ENCODE data around the gene OR2V2. TPM values are rescaled to one million over a fixed set of nuclear protein-coding genes. Genes with fewer than 3 reads are reported as not detected.

Gene OR2V2
- total and polyA plus RNA-seq, 4 donors: not detected

GRCh38 chr5:181105391-181106025 lies 41.9 kb upstream of the OR2V2 start:
- Histone ChIP-seq H3K27me3 (ENCODE audit: control insufficient read depth in 3 of 3, insufficient read depth in 3 of 3, low read length in 2 of 3) (peaks cover 4 to 43% (median 16%) of the 10 kb centered on the region in 3 donors), H3K4me3 (no peak overlapping the region), H3K9ac (ENCODE audit: insufficient read depth in 1 of 2, low read length in 2 of 2) (no peak overlapping the region), H3K36me3 (ENCODE audit: control insufficient read depth in 4 of 4, insufficient read depth in 4 of 4, low read length in 4 of 4) (no peaks in the 10 kb centered on the region), H3K4me1 (ENCODE audit: control insufficient read depth in 5 of 5, insufficient read depth in 5 of 5, low read length in 5 of 5) (peaks cover 0 to under 1% (median 0%) of the 10 kb centered on the region in 5 donors), H3K27ac (ENCODE audit: low read depth in 1 of 2, low read length in 1 of 2) (no peak overlapping the region), H3K9me3 (ENCODE audit: control insufficient read depth in 4 of 4, insufficient read depth in 3 of 4, low read length in 3 of 4) (peaks cover 0 to under 1% (median 0%) of the 10 kb centered on the region in 4 donors)
- TF ChIP-seq, protein P1, sequence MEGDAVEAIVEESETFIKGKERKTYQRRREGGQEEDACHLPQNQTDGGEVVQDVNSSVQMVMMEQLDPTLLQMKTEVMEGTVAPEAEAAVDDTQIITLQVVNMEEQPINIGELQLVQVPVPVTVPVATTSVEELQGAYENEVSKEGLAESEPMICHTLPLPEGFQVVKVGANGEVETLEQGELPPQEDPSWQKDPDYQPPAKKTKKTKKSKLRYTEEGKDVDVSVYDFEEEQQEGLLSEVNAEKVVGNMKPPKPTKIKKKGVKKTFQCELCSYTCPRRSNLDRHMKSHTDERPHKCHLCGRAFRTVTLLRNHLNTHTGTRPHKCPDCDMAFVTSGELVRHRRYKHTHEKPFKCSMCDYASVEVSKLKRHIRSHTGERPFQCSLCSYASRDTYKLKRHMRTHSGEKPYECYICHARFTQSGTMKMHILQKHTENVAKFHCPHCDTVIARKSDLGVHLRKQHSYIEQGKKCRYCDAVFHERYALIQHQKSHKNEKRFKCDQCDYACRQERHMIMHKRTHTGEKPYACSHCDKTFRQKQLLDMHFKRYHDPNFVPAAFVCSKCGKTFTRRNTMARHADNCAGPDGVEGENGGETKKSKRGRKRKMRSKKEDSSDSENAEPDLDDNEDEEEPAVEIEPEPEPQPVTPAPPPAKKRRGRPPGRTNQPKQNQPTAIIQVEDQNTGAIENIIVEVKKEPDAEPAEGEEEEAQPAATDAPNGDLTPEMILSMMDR (IDR thresholded peaks at IDR 0.05; ENCODE audit: control extremely low read depth, extremely low read depth): no peak
- DNase-seq: no peak
- 49 to 66% methylated on average over 7 of the region's 7 CpGs for WGBS, 2 donors
- no peak for ATAC-seq (ENCODE audit: insufficient read depth, low FRiP score)

DNA sequence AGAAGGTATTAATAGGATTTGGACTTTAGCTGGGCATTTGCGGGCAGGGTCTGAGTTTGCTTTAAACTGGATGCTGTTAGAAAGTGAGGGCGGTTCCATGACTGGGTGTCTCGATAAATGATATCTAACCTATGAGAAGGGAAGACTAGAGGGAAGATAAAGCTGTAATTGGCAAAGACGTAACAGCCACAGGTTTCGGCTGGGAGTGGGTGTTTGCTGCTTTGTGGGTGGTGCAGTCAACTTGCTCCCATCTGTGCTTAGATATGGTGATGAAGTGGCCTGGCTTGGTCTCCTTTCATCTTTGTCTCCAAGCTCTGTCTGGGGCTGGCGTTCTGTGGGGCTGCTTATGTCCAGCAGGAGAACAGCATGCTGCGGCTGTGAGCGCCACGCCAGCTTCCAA lies 39.7 kb upstream of the OR2V2 start:
- no peak for ATAC-seq (ENCODE audit: insufficient read depth, low FRiP score)
- Histone ChIP-seq H3K9me3 (ENCODE audit: control insufficient read depth in 4 of 4, insufficient read depth in 3 of 4, low read length in 3 of 4) (no peaks in the 10 kb centered on the region), H3K27me3 (ENCODE audit: control insufficient read depth in 3 of 3, insufficient read depth in 3 of 3, low read length in 2 of 3) (peaks cover 8 to 61% (median 16%) of the 10 kb centered on the region in 3 donors), H3K4me1 (ENCODE audit: control insufficient read depth in 5 of 5, insufficient read depth in 5 of 5, low read length in 5 of 5) (no peaks in the 10 kb centered on the region), H3K36me3 (ENCODE audit: control insufficient read depth in 4 of 4, insufficient read depth in 4 of 4, low read length in 4 of 4) (no peaks in the 10 kb centered on the region), H3K27ac (ENCODE audit: low read depth in 1 of 2, low read length in 1 of 2) (no peak overlapping the region), H3K4me3 (no peak overlapping the region), H3K9ac (ENCODE audit: insufficient read depth in 1 of 2, low read length in 2 of 2) (no peak overlapping the region)
- 77 to 86% methylated on average over 9 of the region's 9 CpGs for WGBS, 2 donors
- TF ChIP-seq, protein P1 (IDR thresholded peaks at IDR 0.05; ENCODE audit: control extremely low read depth, extremely low read depth): no peak
- DNase-seq: no peak

GRCh38 chr5:181108578-181109165 lies 38.7 kb upstream of the OR2V2 start:
- ATAC-seq (ENCODE audit: insufficient read depth, low FRiP score): no peak
- no peaks in the 10 kb centered on the region for H3K36me3 ChIP-seq (ENCODE audit: control insufficient read depth in 4 of 4, insufficient read depth in 4 of 4, low read length in 4 of 4)
- WGBS, 2 donors: 78 to 79% methylated on average over 14 of the region's 14 CpGs
- H3K4me3 ChIP-seq: no peak overlapping the region
- peaks cover 8 to 69% (median 22%) of the 10 kb centered on the region in 3 donors for H3K27me3 ChIP-seq (ENCODE audit: control insufficient read depth in 3 of 3, insufficient read depth in 3 of 3, low read length in 2 of 3)
- DNase-seq: no peak
- TF ChIP-seq, protein P1 (IDR thresholded peaks at IDR 0.05; ENCODE audit: control extremely low read depth, extremely low read depth): no peak
- H3K4me1 ChIP-seq (ENCODE audit: control insufficient read depth in 5 of 5, insufficient read depth in 5 of 5, low read length in 5 of 5): no peaks in the 10 kb centered on the region
- H3K27ac ChIP-seq (ENCODE audit: low read depth in 1 of 2, low read length in 1 of 2): no peak overlapping the region
- peaks cover 0 to under 1% (median 0%) of the 10 kb centered on the region in 4 donors for H3K9me3 ChIP-seq (ENCODE audit: control insufficient read depth in 4 of 4, insufficient read depth in 3 of 4, low read length in 3 of 4)
- H3K9ac ChIP-seq (ENCODE audit: insufficient read depth in 1 of 2, low read length in 2 of 2): no peak overlapping the region

All from lung (tissue), 12 donors.